GM21529 (cell line): ENCODE results near the gene ARF3.
"Not testable (repeated sequence)": the region's sequence is repeated elsewhere in the genome, so short reads cannot be mapped to it uniquely, and the experiment has no call there.

Experiments used
- ATAC-seq: cut with Tn5 transposase; IDR thresholded peaks from one replicate; pipeline ENCODE4 v1.9.1; 2021; ENCODE audit not compliant: unreplicated experiment

The ARF3 gene

DNA sequence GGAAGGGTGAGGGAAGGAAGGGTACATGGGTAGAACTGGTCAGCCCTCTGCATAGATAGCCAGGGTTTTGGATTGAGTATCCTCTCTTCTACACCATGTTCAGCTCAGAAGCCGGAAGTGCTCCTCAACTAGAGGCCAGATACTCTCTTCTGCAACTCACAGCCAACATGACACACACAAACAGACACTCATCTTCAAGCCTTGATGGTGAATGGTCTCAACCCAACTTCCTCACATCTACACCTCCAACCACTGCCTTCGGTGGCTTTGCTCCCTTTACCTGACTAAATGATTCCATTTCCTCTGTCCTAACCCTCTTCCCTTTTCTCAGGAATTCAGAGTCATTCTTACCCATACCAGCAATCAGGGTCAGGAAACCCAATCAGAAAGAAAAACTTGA is 24.4 kb downstream of the ARF3 start:
- no peak for ATAC-seq

DNA sequence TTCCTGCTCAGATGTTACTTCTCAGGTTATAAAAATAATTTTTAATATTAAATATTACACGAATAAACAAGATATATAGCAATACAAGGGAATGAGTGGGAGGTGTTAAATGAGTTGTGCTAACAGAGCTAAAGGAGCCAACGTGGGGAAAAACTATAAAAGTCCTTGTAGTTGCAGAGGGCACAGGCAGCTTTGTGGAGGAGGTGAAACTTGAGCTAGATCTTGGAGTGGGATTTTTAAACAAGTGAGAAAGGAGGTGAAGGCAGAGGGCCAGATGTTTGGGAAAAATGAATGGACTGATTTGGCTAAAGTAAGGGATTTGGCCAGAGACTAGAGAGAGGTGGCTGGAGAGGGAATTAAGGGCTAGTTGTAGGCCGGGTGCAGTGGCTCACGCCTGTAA is 26.8 kb downstream of the ARF3 start:
- ATAC-seq, result no peak

DNA sequence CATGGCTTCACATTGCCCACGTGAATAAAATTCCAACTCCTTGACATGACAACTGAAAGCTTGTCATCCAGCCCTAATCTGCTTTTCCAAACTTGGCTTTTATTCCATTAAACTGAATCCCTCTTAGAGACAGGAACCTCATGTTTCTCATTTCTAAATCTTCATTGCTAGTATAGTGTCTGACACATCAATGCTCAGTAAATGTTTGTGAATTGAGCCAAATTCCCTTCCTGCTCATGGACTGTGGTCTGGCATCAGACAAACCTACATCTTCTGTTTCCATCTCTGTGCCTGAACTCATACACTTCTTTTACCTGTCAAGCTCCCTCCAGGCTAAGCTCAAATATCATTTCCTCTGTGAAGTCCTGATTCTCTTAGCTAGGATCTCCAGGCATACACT is 27.7 kb downstream of the ARF3 start:
- ATAC-seq, result no peak

DNA sequence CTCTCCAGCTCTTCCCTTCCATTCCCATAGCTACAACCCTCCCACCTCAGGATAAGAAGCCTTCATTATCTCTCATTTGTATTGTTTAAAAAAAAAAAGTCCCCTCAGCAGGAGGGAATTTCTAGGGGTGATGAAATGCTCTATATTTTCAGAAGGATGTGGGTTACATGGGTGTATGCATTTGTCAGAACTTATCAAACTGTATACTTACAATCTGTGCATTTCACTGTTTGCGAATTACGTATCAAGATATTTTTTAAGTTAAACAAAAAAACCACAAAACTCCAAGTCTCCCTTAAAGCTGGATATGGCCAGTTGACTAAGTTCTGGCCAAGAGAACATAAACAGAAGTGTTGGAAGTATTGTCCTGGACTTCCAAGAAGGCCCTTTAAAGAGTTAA is 30.0 kb downstream of the ARF3 start:
- ATAC-seq, result no peak

DNA sequence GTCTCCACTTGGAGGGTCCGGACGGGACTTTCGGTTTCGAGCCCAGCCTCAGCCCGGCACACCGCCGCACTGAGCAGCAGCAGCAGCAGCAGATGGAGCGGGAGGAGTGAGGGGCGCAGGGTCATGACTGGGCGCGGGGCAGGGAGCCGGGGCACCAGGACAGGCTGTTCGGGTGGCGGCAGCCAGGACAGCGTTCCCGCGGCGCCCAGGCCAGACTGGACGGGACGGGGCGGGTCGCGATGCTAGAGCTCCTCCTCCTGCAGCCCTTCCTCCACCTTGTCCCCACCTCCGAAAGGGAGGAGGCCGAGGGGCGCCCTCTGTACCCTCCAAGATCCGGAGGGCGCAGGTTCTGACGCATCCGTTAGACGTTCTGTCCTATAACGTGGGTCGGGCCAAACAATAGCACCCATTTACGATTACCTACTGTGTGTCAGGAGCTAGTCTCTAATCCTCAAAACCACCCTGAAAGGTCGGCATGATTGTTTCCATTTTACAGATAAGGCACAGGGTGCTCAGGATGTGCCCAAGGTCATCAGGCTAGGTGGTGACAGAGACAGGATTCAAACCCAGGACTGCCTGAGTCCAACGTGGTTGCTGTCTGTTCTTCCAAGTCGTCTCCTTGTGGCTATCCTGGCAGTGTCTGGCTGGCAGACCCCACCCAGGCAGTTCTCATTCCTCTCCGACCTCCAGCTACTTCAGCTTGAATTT is 31.8 kb downstream of the ARF3 start, which contains the start of gene FKBP11:
Gene FKBP11 (minus strand): TSS at position 189 of the 708 bp plus-strand sequence. CDS start 64 bp downstream, at position 125.
- peak; percentile 87 for ATAC-seq

DNA sequence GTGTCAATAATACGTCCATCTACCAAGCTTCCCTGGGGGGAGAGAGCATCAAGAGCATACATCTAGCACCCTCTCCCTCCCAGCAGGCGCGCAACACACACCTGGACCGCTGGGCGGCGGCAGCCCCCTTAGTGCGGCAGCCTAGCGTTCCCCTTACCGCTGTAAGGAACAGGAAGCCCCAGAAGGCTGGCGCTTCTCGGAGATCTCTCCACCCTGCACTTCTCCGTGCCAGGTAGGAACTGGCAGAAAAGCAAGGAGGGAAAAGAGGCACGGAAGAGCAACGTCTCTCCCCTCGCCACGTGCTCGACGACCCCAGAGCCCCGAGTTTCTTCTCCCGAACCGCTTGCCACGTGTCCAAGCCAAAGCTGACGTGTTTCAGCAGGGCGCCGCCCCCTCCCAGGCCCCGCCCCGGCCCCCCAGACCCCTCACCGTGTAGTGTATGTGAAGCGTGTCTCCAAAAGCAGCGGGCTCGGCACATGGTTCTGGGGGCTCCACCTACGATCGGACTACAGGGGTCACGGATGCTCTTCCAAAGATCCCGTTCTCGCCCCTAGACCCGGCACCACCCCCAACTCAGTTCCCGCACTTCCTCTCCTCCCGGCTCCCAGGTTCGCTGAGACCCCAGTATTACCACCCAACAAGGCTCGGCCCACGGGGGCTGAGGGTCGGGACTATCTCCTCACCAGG is 32.5 kb downstream of the ARF3 start:
- ATAC-seq, result peak; percentile 81

DNA sequence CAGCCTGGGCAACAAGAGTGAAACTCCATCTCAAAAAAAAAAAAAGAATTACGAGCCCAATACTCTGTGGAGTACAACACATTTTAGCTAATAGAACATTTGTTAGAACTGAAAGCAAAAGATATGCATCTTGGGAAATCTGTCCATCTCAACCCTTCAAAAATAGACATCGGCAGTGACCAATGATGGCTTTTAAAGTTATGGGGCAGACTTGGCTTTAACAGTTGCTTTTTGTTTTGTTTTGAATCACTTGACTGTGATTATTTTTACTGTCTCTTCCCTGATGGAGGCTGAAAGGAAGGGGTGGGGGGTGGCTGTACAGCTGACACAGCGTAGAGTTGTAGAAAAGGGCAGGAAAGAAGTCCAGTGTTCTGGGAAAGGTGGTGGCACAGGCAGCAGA is 34.2 kb downstream of the ARF3 start:
- no peak for ATAC-seq

DNA sequence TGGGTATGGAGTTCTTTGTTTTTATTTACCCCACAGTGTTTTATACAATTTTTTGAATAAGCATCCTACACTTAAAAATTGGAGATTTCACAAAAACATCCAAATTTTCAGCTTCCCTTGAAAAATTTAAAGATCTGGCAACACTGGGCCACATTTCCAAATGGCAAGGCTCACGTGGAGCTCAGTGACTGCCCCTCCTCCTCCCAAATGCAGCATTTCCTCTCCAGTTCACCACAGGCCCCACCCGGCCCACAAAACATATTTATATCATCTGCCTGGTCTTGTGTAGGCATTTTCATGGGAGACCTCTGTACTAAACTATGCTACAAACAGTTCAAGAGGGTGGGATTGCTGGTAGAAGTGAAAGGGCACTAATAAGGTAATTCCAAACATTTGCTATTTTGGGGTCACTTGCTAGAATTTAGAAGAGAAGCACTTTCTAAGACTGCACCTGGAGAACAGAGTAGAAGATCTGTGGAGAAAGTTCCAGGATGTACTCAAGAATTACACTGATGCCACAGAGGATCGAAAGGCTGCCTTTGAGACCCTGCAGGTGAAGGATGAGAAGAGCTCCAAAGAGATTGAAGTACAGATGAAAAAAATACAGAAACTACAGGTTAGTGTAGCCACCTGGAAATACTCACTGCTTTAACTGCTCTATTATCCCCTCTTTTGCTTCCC is 39.3 kb downstream of the ARF3 start:
- no peak for ATAC-seq

DNA sequence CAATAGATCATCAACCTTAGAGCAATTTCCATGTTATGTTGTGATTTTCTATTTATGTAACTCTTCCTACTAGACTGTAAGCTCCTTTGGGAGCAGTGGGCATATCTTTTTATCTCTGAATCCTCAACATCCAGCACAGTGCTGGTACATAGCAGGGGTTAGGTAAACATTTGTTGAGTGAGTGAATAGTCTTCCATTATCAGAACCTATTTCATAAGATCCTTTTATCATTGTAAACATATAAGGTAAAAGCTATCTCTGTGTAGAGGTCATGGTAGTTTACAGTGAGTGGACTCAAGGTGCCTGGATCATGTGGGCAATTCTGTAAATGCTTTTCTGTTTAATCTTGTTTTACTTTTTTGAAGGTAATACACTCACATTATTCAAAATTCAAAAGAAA is 47.1 kb downstream of the ARF3 start:
- ATAC-seq, result no peak

DNA sequence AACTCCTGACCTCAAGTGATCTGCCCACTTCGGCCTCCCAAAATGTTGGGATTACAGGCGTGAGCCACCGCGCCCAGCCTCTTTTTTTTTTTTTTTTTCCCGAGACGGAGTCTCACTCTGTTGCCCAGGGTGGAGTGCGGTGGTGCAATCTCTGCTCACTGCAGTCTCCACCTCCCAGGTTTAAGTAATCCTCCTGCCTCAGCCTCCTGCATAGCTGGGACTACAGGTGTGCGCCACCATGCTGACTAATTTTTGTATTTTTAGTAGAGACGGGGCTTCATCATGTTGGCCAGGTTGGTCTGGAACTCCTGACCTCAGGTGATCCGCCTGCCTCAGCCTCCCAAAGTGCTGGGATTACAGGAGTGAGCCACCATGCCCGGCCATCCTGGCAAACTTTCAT is 47.6 kb downstream of the ARF3 start:
- not testable (repeated sequence) for ATAC-seq

DNA sequence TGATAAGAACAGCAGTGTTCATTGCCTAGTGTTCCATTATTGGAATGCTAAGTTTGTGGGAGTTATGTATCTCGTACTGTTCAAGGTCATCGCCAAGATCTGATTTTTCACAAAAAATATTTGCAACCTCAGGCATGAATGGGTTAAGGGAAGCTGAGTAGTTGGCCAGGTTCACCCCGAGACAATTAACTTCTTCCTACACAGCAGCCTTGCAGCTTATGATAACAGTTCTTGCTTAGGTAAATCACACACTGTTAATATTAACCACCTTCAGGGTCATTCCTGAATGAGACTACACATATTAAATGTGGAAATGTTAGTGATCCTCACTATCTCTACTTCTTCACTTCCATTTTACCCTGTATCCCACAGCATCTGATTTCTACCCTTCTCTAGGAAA is 50.0 kb downstream of the ARF3 start:
- ATAC-seq, result no peak

DNA sequence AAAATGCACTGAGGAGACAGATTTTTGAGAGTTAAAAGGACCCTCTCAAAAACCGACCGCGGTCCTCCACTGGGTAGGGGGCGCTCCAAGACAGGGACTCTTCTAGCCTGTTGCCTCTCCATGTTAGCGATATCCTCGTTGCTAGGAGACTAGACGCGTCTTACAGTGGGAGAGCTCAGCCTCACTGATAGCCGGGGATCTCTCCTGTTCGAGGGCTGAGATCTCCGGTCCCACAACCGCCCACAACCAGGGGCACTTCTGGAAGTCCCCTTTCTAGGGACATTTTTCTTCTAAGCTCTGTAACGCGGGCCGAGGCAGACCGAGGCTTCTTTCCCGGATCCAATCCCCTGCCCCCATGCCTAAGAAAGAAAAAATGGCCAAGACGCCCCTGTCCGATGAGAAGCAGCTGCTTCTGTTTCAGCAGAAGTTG is 53.3 kb downstream of the ARF3 start:
- ATAC-seq, result peak; percentile 85

DNA sequence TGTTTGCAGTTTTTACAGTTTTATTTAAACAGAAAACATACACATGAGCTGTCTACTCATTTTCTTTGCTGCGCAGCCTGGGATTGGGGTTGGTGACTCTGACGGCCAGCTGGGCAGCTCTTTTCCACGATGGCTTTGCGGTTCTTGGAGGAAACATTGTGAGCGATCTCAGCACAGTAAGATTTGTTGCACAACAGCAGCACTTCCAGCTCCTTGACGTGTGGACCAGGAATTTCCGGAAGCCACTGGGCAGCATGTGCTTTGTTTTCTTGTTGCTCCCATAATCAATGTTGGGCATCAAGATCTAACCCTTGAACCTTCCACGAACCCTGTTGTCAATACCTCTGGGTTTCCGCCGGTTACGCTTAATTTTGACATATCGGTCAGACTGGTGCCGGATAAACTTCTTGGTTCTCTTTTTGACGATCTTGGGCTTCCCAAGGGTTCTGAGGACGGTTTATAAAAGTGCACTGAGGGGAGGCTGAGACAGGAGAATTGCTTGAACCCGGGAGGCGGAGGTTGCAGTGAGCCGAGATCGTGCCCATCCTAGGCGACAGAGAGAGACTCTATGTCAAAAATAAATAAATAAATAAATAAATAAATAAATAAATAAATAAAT is 53.8 kb downstream of the ARF3 start:
- no peak for ATAC-seq

DNA sequence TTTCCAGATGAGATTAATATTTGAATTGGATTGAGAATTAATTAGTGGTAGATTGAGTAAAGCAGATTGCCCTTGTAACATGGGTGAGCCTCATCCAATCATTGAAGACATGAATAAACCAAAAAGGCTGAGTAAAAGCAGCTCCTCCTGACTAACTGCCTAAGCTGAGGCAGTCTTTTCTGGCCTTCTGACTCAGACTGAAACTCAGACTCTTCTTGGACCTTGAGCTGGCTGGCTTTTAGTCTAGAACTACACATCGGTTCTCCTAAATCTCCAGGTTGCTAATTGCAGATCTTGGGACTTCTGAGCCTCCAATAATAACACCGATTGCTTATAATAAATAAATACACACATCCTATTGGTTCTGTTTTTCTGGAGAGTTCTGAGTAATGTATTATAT is 56.0 kb downstream of the ARF3 start:
- peak; percentile 64 for ATAC-seq

DNA sequence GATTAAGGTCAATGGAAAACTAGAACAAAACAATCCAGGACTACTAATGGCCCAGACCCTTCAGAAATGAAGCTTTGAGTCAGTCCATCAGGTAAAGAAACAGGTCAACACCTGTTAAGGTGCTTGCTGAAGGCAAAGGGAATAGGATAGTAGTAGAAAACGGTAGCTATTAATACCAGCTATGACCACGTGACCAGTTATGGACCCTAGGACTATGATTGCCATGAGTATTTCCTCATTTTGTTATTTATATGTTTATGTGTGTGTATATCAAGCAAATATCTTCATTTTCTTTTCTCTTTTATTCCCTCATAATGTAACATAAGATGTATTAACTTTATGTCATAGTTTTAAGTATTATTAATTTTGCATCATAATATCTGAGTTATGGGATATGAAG is 57.6 kb downstream of the ARF3 start:
- no peak for ATAC-seq

DNA sequence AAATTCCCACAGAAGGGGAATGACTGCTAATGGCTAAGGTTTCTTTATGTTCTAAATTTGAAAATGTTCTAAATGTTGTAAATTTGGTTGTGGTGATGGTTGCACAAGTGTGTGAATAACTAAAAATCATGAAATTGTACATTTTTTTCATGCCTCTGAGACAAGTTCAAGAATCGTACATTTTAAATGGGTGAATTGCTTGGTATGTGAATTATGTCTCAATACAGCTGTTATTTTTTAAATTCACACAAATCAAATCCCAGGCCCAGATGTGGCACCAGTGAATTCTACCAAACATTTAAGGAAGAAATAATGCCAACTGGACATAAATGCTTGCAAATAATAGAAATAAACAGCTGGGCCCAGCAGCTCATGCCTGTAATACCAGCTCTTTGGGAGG is 63.0 kb downstream of the ARF3 start:
- no peak for ATAC-seq

DNA sequence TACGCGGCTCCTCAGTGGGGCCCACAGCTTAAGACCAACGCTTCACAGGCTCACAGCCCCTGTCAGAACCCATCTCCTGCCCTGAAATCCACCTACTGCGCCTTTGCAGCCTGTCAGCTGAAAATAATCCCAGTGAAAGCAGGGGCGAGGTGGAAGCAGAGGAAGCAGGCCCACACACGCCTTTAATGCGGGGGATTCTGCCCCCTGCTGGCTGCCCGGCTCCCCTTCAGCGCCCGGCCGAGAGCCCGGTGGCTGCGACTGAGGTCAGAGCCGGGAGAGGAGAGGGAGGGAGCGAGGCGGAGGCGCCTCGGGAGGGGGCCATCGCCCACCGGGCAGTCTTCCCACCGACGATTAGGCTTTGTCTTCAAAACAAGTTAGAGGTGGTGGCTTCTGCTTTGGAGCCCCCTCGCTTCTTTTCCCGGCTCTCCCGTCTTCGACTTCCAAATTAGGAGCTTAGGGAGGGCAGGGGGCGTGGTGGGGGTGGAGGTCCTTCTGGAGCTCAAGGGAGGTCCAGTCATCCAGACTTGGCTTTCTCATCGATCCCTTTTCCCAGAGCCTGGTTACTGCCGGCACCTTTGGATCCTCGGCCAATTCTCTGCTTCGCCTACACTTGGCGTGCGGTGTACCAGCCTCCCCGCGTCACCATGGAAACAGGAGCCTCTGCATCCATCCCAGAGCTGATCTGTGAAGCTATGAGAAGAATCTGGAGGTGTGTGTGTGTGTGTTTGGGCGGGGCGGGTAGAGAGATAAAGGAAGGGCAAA is 66.4 kb downstream of the ARF3 start:
- peak; percentile 71 for ATAC-seq

DNA sequence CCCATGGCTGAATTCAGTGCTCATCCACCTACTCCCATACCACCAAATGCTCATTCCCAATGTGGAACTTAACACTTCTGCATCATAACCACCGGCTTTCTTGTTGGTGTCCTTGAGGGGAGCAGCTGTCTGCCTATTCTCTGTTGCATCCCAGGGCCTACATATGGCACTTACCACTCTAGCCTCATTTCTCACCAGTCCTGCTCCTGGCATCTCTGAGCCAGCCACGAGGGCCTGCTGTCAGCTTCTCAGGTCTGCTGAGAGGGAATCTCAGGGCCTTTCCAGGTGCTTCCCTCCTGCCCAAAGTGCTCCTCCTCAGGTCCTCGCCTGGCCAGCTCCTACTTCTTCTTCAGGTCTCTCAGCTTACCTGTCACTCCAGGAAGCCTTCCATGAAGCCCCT is 67.6 kb downstream of the ARF3 start:
- ATAC-seq, result no peak
